ENCODE results near the gene REEP6.
"Not testable (repeated sequence)": the region's sequence is repeated elsewhere in the genome, so short reads cannot be mapped to it uniquely, and the experiment has no call there.

The REEP6 gene

DNA sequence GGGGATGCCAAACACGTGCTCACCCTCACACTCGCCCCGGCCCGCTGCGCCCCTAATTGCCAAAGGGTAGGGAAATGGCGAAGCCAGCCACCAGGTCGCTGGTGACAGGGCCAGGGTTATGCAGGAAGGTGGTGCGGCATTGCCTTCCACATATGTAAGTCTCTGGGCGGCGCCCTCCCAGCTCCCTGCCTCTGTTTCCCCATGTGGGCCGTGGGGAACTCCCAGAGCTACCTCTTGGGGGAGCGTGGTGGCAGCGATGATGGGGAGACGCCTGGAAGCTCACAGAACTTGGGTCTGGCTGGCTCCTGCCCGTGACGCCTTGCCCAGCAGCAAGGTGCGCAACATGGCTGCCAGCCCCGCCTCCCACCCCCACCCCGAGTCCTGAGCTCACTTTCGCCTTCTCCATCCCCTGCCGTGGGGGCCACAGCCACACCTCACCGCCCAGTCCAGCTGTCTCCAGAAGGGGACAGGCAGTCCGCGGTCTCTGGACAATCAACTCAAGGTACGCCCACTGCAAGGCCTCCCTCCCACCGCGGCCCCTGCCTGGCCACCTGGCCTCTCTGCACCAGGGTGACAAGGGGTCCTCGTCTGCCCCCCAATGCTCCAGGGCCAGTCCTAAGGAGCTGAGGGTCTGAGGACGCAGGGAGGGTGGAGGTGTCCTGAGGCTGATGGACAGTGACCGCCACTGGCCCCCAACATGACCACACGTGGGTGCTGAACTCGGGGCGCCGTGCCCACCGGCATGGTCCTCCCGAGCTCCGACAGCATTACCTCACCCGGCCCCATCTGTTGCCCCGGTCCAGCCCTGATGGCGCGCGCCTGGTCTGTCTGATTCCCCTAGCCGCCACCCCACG is 18.5 kb upstream of the REEP6 start:
- DNase-seq (ENCODE audit: low read depth) = no peak

DNA sequence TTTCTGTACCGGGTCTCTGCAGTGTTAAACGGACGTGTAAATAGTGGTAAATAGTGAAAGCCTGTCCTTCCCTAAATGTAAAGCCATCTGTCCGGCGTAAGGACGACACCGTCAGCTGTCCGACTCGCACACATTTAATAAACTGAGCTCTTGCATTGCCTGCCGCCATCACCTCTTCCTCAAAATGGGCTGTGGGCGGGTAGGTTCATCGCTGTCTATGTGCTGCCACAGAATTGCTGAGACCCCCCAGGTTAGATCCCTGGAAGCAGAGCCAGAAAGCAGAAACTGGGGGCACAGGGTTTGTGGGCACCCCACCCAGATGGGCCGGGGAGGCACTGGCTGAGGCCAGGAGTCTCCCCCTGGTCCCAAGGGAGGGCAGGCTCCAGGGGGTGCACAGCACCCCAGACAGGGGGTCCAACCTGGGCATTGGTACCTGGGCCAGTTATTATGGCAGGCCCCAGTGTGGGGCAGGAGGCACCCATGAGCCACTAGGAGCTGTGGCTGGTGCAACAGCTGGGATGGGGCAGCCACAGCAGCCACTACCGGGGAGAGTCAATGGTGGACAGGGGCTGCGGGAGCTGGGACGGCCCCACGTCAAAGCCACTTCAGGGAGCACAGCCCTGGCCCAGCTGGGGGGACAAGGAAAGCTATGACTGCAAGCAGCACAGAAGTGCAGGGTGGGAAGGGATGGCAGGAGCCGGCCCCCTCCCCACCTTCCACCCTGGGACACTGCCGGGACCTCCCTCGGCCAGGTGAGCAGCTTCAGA is 17.7 kb upstream of the REEP6 start:
- no peak for DNase-seq (ENCODE audit: low read depth)

DNA sequence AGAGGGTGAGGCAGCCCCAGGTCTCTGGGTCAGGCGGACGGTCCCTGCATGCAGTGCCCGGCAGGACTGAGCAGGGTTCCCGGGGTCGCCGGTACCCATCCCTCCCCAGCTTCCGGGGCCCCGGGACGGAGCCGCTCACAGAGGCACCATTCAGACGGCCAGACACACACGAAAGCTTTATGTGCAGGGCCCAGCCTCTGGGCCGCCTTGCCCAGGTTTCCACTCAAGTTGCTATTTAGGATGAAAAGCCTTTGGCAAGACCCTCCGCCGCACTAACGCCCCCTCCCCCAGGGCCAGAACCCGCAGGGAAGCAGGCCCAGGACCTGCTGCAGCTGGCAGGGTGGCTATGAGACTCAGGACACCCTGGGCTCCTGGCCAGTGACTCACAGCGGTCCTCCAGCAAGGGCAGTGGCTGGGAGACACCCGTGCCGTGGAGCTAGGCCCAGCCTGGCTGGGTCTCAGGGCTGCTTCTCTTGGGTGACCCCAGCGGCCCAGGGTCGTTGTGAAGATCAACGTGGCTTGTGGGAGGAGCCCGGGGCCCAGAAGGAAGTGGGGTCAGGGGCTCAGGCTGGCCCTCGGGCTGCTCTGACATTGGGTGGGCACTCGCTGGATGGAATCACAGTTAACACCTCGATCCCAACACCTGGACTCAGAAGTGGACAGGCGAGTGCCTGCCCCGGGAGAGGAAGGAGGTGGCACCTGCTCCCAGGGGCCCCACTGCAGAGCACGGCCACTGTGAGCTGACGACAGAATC is 16.8 kb upstream of the REEP6 start:
- no peak for DNase-seq (ENCODE audit: low read depth)

DNA sequence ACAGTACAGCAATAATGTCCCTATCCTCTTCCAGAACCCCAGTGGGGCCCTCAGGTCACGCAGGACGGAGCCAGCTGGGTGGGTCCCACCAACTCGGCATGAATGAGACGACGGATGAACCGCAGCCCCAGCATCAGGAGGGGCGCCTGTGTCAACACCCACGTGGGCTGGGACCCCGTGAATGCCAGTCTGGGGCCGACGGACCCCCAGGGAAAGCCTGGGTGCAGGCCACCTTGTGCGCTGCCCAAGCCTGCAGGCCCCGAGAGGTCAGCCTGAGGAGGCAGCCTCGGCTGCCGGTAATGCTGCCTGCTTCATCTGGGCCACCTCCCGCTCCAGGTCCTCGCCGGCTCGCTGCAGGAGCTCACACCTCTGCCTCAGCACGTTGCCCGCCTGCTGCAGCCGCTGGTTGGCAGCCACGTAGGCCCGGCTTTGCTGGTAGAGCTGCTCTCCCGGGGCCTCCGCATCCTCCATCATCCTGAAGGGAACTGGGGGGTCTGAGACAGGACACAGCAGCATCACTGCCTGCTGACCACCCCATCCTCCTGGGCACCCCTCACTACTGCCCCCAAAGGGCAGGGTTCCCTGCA is 16.1 kb upstream of the REEP6 start:
- no peak for DNase-seq (ENCODE audit: low read depth)

DNA sequence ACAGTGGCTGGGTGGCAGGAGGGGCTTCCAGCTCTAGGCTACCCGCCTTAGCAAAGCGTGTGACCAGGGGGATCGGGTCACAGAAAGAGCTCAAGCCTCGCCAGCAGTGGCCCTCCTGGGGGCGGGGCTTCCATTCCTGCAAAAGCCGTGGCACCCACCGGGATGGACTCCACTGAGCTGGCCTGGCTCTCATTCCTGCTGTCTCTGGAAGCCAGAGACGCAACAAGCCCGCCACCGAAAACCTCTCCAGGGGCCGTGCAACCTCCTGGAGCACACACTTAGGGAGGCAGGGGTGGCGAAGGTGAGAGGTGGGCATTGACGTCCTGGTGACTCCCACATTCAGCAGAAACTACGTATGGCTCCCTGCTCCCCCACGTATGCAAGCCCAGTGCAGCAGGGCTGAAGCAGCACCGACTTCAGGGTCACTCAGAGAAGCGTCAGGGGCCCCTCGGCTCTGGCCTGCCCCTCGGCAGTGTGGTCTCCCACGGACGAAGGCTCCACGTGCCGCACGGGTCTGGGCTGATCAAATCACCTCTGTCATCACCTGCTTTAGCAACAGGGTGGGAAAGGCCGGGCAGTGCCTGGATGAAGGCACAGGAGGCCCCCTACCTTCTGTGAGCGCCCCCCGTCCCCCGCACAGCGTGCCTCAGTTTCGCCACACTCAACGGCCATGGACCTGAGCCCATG is 15.1 kb upstream of the REEP6 start:
- DNase-seq (ENCODE audit: low read depth) = no peak

DNA sequence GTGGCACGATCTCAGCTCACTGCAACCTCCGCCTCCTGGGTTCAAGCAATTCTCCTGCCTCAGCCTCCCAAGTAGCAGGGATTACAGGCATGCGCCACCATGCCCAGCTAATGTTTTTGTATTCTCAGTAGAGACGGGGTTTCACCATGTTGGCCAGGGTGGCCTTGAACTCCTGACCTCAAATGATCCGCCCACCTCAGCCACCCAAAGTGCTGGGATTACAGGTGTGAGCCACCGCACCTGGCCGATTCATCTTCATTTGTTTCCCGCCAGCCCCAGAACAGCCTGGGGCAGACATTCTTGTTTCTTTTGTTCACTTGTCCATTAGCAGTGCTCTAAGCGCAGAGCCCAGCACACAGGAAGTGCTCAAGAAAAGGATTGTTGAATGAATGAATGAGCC is 13.9 kb upstream of the REEP6 start:
- DNase-seq (ENCODE audit: low read depth) = not testable (repeated sequence)

DNA sequence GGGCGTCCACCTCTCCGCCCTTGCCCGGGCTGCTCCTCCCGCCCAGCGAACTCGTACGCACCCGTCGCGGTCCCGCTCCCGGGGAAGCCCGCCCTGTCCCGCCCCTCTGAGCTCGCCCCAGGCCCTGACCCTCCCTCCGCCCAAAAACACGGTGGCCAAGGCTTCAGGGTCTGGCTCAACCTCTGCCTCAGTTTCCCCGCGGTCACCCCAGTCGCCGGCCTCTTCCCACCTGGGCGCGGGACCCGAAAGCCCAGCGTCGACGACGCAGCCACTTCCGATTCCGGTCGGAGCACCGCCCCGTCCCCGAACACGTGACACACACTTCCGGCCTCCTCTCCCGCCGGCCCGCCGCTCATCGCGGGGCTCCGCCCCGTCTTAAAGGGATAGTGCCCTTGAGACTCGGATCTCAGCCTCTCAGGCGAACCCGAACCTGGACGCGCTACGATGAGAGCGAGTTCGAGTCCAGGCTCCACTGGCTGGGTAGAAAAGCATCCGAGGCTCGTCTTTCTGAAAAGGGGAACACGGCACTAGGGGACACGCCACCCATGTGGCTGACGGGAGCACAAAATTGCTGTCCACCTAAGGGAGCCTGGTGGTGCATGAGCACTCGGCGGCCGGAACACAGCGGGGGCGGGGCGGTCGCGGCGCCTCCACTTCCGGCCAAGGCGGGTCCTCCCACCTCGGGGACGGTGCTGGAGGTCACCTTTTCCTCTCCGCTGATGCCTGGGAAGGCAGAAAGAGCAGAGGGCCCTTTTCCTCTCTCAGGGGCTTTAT is 11.9 kb upstream of the REEP6 start, which contains the start of gene C19orf25:
C19orf25 (minus strand) TSS at position 282 of the 774 bp plus-strand sequence. CDS start 312 bp downstream, outside the sequence.
- peak; percentile 89 for DNase-seq (ENCODE audit: low read depth)

DNA sequence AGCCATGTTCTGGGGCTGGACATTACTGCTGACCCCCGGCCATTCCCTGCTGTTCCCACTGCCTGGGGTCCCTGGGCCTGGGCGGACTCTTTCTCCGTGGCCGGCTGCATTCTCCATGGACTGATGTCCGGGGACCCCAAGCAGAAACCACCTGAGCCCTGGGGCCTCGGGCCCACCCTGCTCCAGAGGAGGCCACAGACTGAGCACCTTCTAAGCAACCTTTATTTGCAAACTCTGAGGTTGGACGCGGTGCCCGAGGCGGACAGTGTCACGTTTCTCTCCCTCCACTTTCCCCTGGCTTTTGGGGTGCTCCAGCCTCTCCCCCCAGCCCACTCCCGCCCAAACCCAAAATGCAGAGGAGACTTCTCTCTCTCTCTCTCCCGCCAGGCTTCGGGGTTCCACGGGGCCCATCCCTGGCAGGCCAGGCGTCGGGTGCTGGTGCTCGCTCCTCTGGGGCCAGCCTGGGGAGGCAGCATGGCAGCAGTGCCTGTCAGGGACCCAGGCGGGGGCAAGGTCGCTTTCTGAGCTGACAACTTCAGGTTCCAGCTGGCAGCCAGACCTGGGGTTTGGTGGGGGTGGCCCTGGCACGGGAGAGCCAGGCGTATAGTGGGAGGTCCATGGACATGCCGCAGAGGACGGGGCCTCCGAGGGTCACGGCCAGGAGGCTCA is 9.6 kb upstream of the REEP6 start:
- DNase-seq (ENCODE audit: low read depth) = no peak

DNA sequence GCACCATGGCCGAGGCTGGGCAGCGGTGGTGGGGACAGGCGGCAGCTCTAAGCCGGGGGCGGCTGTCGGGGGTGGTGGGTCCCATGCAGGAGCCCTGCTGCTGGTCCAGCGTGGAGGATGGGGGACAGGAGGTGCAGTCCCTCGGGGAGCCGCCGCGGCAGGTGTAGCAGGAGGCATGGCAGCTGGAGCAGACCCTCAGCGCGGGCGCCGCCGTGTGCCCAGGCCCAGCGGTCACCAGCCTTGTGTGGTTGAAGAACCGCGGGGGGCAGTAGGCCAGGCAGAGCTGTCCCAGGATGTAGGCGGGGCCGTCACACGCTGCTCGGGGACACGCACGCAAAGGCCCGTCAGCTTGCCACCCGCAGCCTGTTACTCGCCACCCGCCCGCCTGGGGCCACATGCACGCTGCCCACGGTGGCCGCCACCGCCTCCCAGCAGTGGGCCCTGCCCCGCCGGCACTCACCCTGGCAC is 9.1 kb upstream of the REEP6 start:
- DNase-seq (ENCODE audit: low read depth) = no peak

DNA sequence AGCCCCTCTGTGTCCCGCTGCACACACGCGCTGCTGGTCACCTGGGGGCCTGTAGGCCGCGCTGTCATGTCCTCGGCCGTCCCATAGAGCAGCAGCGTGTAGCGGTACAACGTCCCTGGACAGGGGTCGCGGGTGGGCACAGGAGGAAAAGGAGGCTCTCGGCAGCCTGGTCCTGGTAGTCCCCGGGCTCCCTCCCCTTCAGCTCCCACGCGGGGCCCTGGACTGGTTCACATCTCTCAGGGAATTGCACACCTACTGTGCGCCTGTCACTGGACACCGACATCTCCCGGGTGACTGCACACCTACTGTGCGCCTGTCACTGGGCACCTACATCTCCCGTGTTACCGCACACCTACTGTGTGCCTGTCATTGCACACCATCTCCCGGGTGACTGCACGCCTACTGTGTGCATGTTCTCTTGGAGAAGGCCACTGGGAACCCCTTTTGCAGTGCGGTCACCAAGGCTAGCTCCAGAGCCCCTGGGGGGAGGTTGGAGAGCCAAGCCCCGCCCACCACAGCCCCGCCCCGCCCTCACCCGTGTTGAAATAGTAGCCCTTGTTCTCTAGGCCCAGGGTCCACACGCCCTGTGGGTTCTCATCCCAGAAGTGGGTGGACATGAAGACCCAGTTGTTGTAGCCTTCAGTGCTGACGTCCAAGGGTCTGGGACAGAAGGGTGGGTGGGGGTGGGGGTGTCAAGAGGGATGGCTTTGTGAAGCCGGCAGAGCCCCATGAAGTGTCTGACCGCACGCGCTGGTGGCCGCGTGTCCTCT is 8.4 kb upstream of the REEP6 start:
- no peak for DNase-seq (ENCODE audit: low read depth)

DNA sequence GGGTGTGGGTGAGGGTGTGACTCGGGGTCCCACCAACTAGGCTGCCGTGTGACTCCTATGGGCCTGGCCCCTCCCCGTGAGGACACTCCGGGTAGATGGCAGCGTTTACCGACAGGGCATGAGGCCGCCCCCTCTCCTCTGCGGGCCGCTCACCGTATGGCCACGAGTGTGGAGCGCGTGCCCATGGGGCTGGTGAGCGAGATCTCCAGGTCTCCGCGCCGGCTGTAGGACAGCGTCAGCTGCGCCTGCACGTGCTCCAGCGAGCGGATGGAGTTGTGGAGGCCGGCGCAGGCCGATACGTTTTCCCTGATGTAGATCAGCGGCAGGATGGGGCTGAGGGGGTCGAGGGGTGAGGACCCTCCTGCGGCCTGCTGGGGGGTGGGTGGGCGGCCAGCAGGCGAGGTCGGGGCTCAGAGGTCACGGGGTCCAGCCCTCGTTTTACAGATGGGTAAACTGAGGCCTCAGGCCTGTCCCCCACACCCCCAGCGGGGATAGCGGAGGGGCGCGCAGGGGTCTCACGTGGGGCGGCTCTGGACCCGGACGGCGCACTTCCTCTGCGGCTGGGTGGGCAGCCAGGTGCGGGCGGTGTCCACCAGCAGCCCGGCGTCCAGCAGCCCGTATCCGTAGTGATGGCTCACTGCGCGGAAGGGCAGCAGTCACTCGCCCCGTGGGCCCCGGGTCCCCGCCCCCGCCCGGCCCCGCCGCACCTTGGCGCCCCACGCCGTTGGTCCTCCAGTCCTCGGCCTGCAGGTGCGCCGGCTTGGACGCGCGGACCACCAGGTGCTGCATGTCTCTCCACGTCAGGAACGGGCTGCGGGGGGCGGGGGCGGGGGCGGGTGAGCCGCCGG is 7.6 kb upstream of the REEP6 start:
- DNase-seq (ENCODE audit: low read depth) = no peak

DNA sequence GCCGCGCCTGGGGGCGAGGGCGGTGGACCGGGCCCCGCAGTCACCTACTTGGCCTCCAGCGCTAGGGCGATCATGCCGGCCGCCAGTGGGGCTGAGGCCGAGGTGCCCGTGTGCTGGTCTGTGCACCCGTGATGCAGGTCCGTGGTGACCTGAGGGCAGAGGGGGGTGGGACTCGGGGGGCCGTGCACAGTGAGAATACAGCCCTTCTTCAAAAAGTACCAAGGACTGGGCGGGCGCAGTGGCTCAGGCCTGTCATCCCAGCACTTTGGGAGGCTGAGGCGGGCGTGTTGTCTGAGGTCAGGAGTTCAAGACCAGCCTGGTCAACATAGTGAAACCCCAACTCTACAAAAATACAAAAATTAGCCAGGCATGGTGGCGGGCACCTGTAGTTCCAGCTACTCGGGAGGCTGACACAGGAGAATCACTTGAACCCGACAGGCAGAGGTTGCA is 7.0 kb upstream of the REEP6 start:
- no peak for DNase-seq (ENCODE audit: low read depth)

DNA sequence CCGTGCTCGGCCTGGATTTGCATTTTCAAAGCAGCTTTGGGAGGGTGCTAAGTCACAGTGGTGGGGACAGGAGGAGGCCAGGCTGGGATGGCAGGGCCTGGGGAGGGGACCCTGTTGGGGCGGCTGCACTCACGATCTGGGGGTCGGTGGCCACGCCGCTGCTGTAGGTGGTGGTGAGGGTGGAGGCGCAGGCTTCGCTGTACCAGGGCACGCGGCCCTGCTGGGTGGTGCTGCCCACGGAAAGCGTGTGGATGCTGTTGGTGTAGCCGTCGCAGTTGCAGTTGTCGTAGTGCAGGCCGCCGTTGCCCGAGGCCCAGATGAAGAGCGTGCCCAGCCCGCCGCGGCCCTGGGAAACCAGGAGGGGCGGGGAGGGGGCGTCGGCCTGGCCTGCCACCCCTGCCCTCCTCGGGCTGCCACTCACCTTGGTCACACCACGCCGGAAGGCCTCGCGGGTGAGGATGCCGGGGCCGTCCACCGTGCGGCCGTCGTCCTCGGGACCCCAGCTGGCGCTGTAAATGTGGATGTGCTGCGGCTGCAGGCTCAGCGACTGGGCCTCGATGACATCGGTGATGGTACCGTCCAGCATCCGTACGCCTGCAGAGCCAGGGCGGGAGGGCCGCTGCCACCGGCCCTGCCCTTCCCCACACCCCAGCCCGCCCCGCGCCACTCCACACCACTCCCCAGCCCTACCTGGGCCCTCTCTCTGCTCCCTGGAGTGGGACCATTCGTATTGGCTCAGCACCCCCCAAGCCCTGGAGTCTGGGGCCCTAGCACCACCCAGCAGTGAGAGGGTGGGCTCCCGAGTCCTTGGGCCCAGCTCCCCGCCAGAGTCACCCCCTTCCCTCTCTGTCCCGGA is 4.0 kb upstream of the REEP6 start:
- DNase-seq (ENCODE audit: low read depth) = no peak

DNA sequence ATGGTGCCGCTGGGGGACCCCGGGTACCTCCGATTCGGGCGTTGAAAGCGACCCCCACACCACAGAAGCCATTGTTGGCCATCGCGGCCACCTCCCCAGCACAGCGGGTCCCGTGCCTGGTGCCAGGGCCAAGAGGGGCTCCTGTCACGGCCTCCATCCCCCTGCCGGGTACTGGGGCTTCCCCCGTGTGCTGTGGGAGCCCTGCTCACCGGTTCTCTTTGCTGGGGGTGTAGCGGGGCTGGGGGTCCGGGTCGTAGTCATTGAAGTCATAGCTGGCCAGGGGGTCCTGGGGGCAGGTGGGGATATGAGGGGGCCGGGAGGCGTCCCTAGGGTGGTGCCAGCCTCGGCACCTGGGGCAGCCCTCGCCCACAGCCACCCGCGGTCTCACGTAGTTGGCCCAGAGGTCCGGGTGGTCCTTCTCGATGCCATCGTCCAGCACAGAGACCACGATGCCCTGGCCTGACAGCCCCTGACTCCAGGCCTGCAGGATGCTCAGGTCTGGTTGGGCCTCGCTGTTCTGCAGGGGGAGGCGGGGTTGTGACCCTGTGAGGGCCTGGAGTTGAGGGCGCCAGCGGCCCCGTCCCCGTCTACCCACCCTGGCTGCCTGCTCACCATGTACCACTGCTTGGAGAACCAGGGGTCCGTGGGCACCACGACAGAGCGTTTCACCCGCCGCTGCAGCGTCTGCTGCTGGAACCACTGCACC is 3.3 kb upstream of the REEP6 start:
- no peak for DNase-seq (ENCODE audit: low read depth)

DNA sequence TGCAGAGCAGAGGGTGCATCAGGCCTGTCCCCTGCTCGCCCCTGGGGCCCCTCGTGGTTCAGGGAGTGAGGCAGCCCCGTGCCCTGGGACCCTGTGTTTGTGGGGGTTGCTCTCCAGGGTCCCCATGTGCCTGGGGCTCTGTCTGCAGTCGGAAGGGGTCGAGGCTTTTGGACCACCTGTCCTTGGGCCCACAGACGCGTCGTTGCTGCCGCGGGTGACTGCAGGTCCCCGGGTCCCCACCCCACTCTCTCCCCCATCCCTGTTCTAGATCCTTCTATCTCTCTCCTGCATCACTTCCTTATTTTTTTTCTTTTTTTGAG is 2.7 kb upstream of the REEP6 start:
- DNase-seq (ENCODE audit: low read depth) = no peak

DNA sequence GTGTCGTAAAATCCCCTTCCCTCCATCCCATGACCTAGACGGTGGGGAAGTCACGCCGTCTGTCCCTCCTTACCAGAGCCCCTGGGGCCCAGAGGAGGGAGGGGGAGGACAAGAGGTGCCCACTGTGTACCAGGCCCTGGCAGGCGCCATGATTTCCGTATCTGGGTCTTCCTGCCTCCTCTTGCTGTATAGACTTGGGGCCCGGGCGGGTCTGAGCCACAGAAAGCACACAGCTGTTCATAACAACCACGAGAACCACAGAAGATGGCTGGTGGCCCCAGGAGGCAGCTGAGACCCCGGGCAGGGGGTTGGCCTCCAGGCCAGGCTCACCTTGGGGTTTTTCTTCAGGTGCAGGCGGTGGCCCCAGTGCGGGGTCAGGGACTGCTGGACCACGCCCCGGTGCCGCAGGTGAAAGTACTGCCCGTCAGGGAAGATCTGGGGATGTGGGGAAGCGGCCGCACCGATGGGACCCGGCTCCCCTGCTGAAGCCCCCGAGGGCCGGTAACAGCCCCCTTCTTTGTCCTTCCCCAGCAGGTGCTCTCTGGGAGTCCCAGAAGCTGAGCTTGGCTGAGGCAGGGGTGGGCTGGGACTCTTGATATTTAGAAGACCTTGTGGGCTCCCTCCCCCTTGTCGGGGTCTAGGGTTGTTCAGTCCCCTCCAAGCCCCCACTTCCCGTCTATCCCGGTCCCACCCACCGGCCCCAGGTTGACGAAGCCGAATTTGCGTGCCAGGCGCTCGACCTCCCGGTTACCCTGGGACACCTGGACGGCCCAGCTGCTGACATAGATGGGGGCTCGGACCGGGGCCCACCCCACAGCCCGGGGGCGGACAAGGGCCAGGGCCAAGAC is 1.3 kb upstream of the REEP6 start:
- DNase-seq (ENCODE audit: low read depth) = no peak

All from fibroblast of gingiva (primary cell).